ENCODE results near the gene CNKSR3.

CNKSR3 gene

GRCh38 chr6:154500769-154501577, 9.5 kb downstream of the CNKSR3 start:
- H3K79me2 ChIP-seq (ENCODE audit: insufficient read depth, low read length) = no peaks in the 10 kb centered on the region
- H3K4me1 ChIP-seq (ENCODE audit: insufficient read depth, low read length) = no peaks in the 10 kb centered on the region
- no peak overlapping the region for H3K4me2 ChIP-seq (ENCODE audit: insufficient read depth, low read length)
- H3K9ac ChIP-seq (ENCODE audit: low read depth, low read length) = no peak overlapping the region
- no peaks in the 10 kb centered on the region for H3K9me3 ChIP-seq (ENCODE audit: insufficient read depth, low read length, severe bottlenecking)
- no peak overlapping the region for H3K27ac ChIP-seq (ENCODE audit: low read length)
- H3K27me3 ChIP-seq (ENCODE audit: insufficient read depth, low read length, poor library complexity) = no peaks in the 10 kb centered on the region
- no peak for DNase-seq
- no peaks in the 10 kb centered on the region for H3K36me3 ChIP-seq (ENCODE audit: insufficient read depth, low read length)
- ATAC-seq (ENCODE audit: insufficient read depth, low read depth) = no peak
- no peaks in the 10 kb centered on the region for H4K20me1 ChIP-seq (ENCODE audit: insufficient read depth, low read length)
- TF ChIP-seq CTCF (IDR thresholded peaks at IDR 0.05; ENCODE audit: borderline replicate concordance, extremely low read depth, low read length, poor library complexity, severe bottlenecking) = no peak
- no peak for TF ChIP-seq EZH2 (IDR thresholded peaks at IDR 0.05; ENCODE audit: borderline replicate concordance, low read depth, low read length, severe bottlenecking)
- H3K4me3 ChIP-seq (ENCODE audit: low read depth in 1 of 2, low read length in 2 of 2) = no peak overlapping the region
- no peak overlapping the region for H2AFZ ChIP-seq (ENCODE audit: low read depth, low read length)

DNA sequence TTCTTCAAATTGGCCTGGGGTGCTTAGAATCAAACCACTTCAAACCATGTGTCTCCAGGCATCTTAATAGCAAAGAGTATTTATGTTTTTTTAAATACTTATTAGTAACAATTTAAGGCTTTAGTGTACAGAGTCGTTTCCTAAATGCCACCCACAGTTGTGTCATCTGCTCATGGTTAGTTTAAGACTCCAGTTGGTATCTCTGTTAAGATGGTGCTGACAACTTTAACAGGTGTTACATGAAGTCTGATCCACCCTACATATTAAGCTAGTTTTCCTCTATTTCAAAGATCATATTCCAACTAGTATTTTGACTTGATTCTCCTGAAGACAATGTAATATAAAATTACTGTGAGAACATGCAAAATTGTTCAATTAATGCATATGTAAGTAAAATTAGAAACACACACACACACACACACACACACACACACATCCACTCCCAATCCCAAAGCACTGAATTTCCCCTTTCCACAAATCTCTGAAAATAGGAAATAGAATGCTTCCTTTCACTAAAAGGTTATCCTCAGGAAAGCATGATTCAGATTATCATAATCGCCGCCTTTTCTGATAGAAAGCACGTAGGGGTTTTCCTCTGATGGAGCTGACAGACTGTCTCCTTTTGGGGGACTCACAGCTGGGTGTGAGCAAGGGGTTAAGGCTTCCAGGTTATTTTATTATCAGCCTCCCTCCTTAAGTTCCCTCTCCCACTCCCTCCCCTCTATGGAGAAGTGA, 10.5 kb downstream of the CNKSR3 start:
- no peak overlapping the region for H2AFZ ChIP-seq (ENCODE audit: low read depth, low read length)
- no peaks in the 10 kb centered on the region for H3K36me3 ChIP-seq (ENCODE audit: insufficient read depth, low read length)
- no peaks in the 10 kb centered on the region for H3K79me2 ChIP-seq (ENCODE audit: insufficient read depth, low read length)
- TF ChIP-seq CTCF (IDR thresholded peaks at IDR 0.05; ENCODE audit: borderline replicate concordance, extremely low read depth, low read length, poor library complexity, severe bottlenecking) = no peak
- TF ChIP-seq EZH2 (IDR thresholded peaks at IDR 0.05; ENCODE audit: borderline replicate concordance, low read depth, low read length, severe bottlenecking) = no peak
- no peak overlapping the region for H3K9ac ChIP-seq (ENCODE audit: low read depth, low read length)
- DNase-seq (no peak), ATAC-seq (ENCODE audit: insufficient read depth, low read depth) (no peak)
- H3K9me3 ChIP-seq (ENCODE audit: insufficient read depth, low read length, severe bottlenecking) = no peaks in the 10 kb centered on the region
- no peaks in the 10 kb centered on the region for H3K27me3 ChIP-seq (ENCODE audit: insufficient read depth, low read length, poor library complexity)
- H4K20me1 ChIP-seq (ENCODE audit: insufficient read depth, low read length) = no peaks in the 10 kb centered on the region
- no peaks in the 10 kb centered on the region for H3K4me1 ChIP-seq (ENCODE audit: insufficient read depth, low read length)
- H3K4me2 ChIP-seq (ENCODE audit: insufficient read depth, low read length) = no peak overlapping the region
- H3K27ac ChIP-seq (ENCODE audit: low read length) = no peak overlapping the region
- no peak overlapping the region for H3K4me3 ChIP-seq (ENCODE audit: low read depth in 1 of 2, low read length in 2 of 2)

DNA sequence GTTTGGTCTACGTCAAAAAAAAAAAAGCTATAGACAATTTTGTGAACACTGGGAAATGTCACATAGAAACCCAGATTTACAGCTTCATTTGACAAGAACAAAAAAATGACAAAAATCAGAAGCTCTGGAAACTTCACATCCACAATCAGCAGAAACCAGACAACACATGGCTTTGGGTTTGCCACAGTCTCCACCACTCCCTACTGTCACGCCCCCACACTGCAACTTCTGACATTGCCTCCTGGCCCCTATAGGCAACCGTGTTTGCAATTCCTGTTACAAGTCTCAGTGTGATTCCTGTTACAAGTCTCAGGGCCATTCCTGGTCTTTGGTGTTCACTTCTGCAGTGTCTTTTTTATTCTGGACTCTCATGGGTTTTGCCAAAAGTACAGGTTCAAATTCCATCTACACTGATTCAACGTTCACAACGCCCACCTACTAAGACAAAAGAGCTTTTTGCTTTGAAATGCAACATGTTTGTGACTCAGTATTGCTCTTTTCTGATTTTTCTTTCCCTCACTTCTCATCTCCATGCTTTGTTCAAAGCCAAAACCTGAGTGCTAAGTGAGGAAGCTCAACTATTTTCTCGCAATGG, 12.0 kb downstream of the CNKSR3 start:
- no peaks in the 10 kb centered on the region for H3K9me3 ChIP-seq (ENCODE audit: insufficient read depth, low read length, severe bottlenecking)
- H3K79me2 ChIP-seq (ENCODE audit: insufficient read depth, low read length) = no peaks in the 10 kb centered on the region
- H3K27me3 ChIP-seq (ENCODE audit: insufficient read depth, low read length, poor library complexity) = no peaks in the 10 kb centered on the region
- no peak for ATAC-seq (ENCODE audit: insufficient read depth, low read depth)
- H3K36me3 ChIP-seq (ENCODE audit: insufficient read depth, low read length) = no peaks in the 10 kb centered on the region
- H3K27ac ChIP-seq (ENCODE audit: low read length) = no peak overlapping the region
- H2AFZ ChIP-seq (ENCODE audit: low read depth, low read length) = no peak overlapping the region
- no peak for DNase-seq
- no peak overlapping the region for H3K9ac ChIP-seq (ENCODE audit: low read depth, low read length)
- TF ChIP-seq EZH2 (IDR thresholded peaks at IDR 0.05; ENCODE audit: borderline replicate concordance, low read depth, low read length, severe bottlenecking) (no peak), CTCF (IDR thresholded peaks at IDR 0.05; ENCODE audit: borderline replicate concordance, extremely low read depth, low read length, poor library complexity, severe bottlenecking) (no peak)
- no peaks in the 10 kb centered on the region for H4K20me1 ChIP-seq (ENCODE audit: insufficient read depth, low read length)
- no peak overlapping the region for H3K4me3 ChIP-seq (ENCODE audit: low read depth in 1 of 2, low read length in 2 of 2)
- H3K4me2 ChIP-seq (ENCODE audit: insufficient read depth, low read length) = no peak overlapping the region
- H3K4me1 ChIP-seq (ENCODE audit: insufficient read depth, low read length) = no peaks in the 10 kb centered on the region

All from DND-41 (cell line).